OCI-LY1 (cell line): Measurements from ENCODE around the gene MCC.

Source experiments
- H2AFZ ChIP-seq: fragments of 200-600 bp; sonication (generic), shearing (Covaris generic); 2 replicates; pipeline ENCODE4 v1.6.0; 2014; ENCODE audit warnings: antibody characterized with exemption, mild to moderate bottlenecking, low read length
- H3F3A ChIP-seq: fragments of 200-600 bp; sonication (generic), shearing (Covaris generic); 2 replicates; pipeline ENCODE4 v1.6.0; 2014; ENCODE audit warnings: mild to moderate bottlenecking, antibody characterized with exemption, low read length, moderate library complexity; ENCODE audit not compliant: insufficient read depth
- H3K27ac ChIP-seq: fragments of 200-600 bp; sonication (generic); 2 replicates; pipeline ENCODE4 v1.5.1; 2014; ENCODE audit warnings: low read length, mixed run types, mild to moderate bottlenecking, low read depth; ENCODE audit not compliant: poor library complexity, severe bottlenecking
- H3K27me3 ChIP-seq: fragments of 200-600 bp; sonication (generic); 2 replicates; pipeline ENCODE4 v1.6.0; 2014; ENCODE audit warnings: antibody characterized with exemption, mild to moderate bottlenecking, low read length, moderate library complexity; ENCODE audit not compliant: insufficient read depth
- H3K36me3 ChIP-seq: fragments of 200-600 bp; sonication (generic); 2 replicates; pipeline ENCODE4 v1.6.1; 2014; ENCODE audit warnings: mild to moderate bottlenecking, antibody characterized with exemption, low read length, moderate library complexity, mixed read lengths; ENCODE audit not compliant: insufficient read depth
- H3K4me1 ChIP-seq: fragments of 200-600 bp; sonication (generic); 2 replicates; pipeline ENCODE4 v1.5.1; 2014; ENCODE audit warnings: mild to moderate bottlenecking, low read length, moderate library complexity; ENCODE audit not compliant: insufficient read depth, severe bottlenecking
- H3K4me2 ChIP-seq: fragments of 200-600 bp; sonication (generic), shearing (Covaris generic); 2 replicates; pipeline ENCODE4 v1.6.1; 2014; ENCODE audit warnings: low read length
- H3K4me3 ChIP-seq: fragments of 200-600 bp; sonication (generic); 2 replicates; pipeline ENCODE4 v1.5.1; 2014; ENCODE audit warnings: low read length, low read depth, mild to moderate bottlenecking, mixed read lengths; ENCODE audit not compliant: poor library complexity, severe bottlenecking
- H3K79me2 ChIP-seq: fragments of 200-600 bp; shearing (Covaris generic); 2 replicates; pipeline ENCODE4 v1.6.1; 2016; ENCODE audit warnings: mixed run types, low read length, mixed read lengths; ENCODE audit not compliant: insufficient read depth
- H3K9ac ChIP-seq: fragments of 200-600 bp; sonication (generic), shearing (Covaris generic); 2 replicates; pipeline ENCODE4 v1.6.1; 2014; ENCODE audit warnings: mild to moderate bottlenecking, low read length, mixed read lengths
- H3K9me2 ChIP-seq: fragments of 200-600 bp; sonication (generic), shearing (Covaris generic); 2 replicates; pipeline ENCODE4 v1.6.1; 2014; ENCODE audit warnings: low read depth, mild to moderate bottlenecking, low read length, mixed read lengths
- H3K9me3 ChIP-seq: fragments of 200-600 bp; shearing (Covaris generic); 2 replicates; pipeline ENCODE4 v1.6.1; 2014; ENCODE audit warnings: low read length, mixed read lengths
- H4K20me1 ChIP-seq: fragments of 200-600 bp; sonication (generic), shearing (Covaris generic); 2 replicates; pipeline ENCODE4 v1.6.0; 2016; ENCODE audit warnings: mild to moderate bottlenecking, low read length; ENCODE audit not compliant: insufficient read depth
- CTCF ChIP-seq: fragments of 200-600 bp; sonication (generic), shearing (Covaris generic); IDR thresholded peaks from 2 replicates; pipeline ENCODE4 v1.5.1; 2017; ENCODE audit warnings: mild to moderate bottlenecking, antibody characterized with exemption, low read length, moderate library complexity, mixed read lengths
- EZH2 ChIP-seq: fragments of 200-600 bp; sonication (generic), shearing (Covaris generic); IDR thresholded peaks from 2 replicates; pipeline ENCODE4 v1.8.0; 2017; ENCODE audit warnings: borderline replicate concordance, mixed run types, mild to moderate bottlenecking, antibody characterized with exemption, low read length, moderate library complexity, mixed read lengths

MCC gene

GRCh38 chr5:113487781-113488644 lies at the start of gene MCC:
TSS of gene MCC (minus strand) at chr5:113488453.
- H3K9me2 ChIP-seq, result no peaks in the 10 kb centered on the region
- H3K27me3 ChIP-seq, result no peaks in the 10 kb centered on the region
- H3K36me3 ChIP-seq, result no peaks in the 10 kb centered on the region
- H3K27ac ChIP-seq, result no peak within 1 kb of the TSS
- no peak within 1 kb of the TSS for H2AFZ ChIP-seq
- TF ChIP-seq EZH2 (no peak), CTCF (no peak)
- H3K79me2 ChIP-seq, result no peaks in the 10 kb centered on the region
- no peaks in the 10 kb centered on the region for H3F3A ChIP-seq
- H4K20me1 ChIP-seq, result no peaks in the 10 kb centered on the region
- no peak within 1 kb of the TSS for H3K9ac ChIP-seq
- no peak within 1 kb of the TSS for H3K4me2 ChIP-seq
- H3K9me3 ChIP-seq, result peaks cover 7% of the 10 kb centered on the region; the same call in 1 of the 2 replicates
- no peaks in the 10 kb centered on the region for H3K4me1 ChIP-seq
- no peak within 1 kb of the TSS for H3K4me3 ChIP-seq

GRCh38 chr5:113531481-113532159 lies 43.4 kb upstream of the MCC start:
- H4K20me1 ChIP-seq, result no peaks in the 10 kb centered on the region
- no peak overlapping the region for H3K4me3 ChIP-seq
- no peaks in the 10 kb centered on the region for H3K27me3 ChIP-seq
- no peak overlapping the region for H3K9ac ChIP-seq
- no peak overlapping the region for H2AFZ ChIP-seq
- no peaks in the 10 kb centered on the region; the same call in 1 of the 2 replicates for H3K79me2 ChIP-seq
- peaks cover 89% of the 10 kb centered on the region for H3K36me3 ChIP-seq
- no peaks in the 10 kb centered on the region for H3K9me2 ChIP-seq
- no peaks in the 10 kb centered on the region for H3K4me1 ChIP-seq
- H3K27ac ChIP-seq, result no peak overlapping the region
- H3K9me3 ChIP-seq, result peaks cover 12% of the 10 kb centered on the region
- no peak overlapping the region for H3K4me2 ChIP-seq
- H3F3A ChIP-seq, result no peaks in the 10 kb centered on the region
- TF ChIP-seq EZH2 (no peak), CTCF (no peak)

- H3K27me3 ChIP-seq, result no peaks in the 10 kb centered on the region
- H3K4me1 ChIP-seq, result peaks cover 27% of the 10 kb centered on the region
- peaks cover 11% of the 10 kb centered on the region for H3K9me3 ChIP-seq
- TF ChIP-seq CTCF (no peak), EZH2 (no peak)
- peaks cover 26% of the 10 kb centered on the region for H3K79me2 ChIP-seq
- H4K20me1 ChIP-seq, result no peaks in the 10 kb centered on the region
- H3K9me2 ChIP-seq, result no peaks in the 10 kb centered on the region
- no peak overlapping the region for H2AFZ ChIP-seq
- H3K4me3 ChIP-seq, result no peak overlapping the region
- H3K27ac ChIP-seq, result no peak overlapping the region
- no peak overlapping the region for H3K4me2 ChIP-seq
- H3F3A ChIP-seq, result no peaks in the 10 kb centered on the region
- peaks cover 64% of the 10 kb centered on the region for H3K36me3 ChIP-seq
- H3K9ac ChIP-seq, result no peak overlapping the region
Observed at GRCh38 chr5:113527746-113528145, 39.5 kb upstream of the MCC start.
